K562 (cell line): ENCODE data around the gene KCND3. TPM values are rescaled to one million over a fixed set of nuclear protein-coding genes. Genes with fewer than 3 reads are reported as not detected.

ENCODE experiments used
- ATAC-seq: fragments of 200-7000 bp; cut with Tn5 transposase; 3 replicates; pipeline ENCODE4 v1.9.1; 2020; ENCODE audit warnings: moderate library complexity
- BruUV-seq: library from RNA; stranded (reverse); fragments of 400-500 nt; replicated peaks from 2 replicates; lab custom pipeline; 2021; lab: Mats Ljungman, UMichigan
- CTCF ChIA-PET: fragments of 300-600 bp; formaldehyde crosslinking; extraction: SDS; loops from one replicate; lab custom pipeline; 2021; ENCODE audit warnings: low intra/inter-chr PET ratio; lab: Yijun Ruan, JAX
- POLR2A ChIA-PET: fragments of 300-600, 350-650 bp; sonication (Branson Sonifier 250); formaldehyde crosslinking; extraction: SDS; loops from one replicate; lab custom pipeline; 2021; ENCODE audit warnings: antibody characterized with exemption, inconsistent platforms; lab: Yijun Ruan, JAX
- DNase-seq, 4 experiments: peaks; one replicate each; pipeline versions ENCODE4 v3.0.0 to v3.0.0-alpha.2; 2011 to 2018; ENCODE audit warnings: low spot score in 3 of 4, mixed read lengths in 3 of 4; ENCODE audit errors: extremely low read depth in 1 of 4
- FAIRE-seq: peaks from 2 replicates; lab custom pipeline; 2011; peaks lifted over from hg19 to GRCh38; lab: Jason Lieb, UNC
- H2AFZ ChIP-seq: 2 replicates; pipeline ENCODE4 v1.6.0; 2011; ENCODE audit warnings: low read depth, low read length, control low read depth, inconsistent platforms
- H3K27ac ChIP-seq: fragments of 200-600 bp; 3 replicates; pipeline ENCODE4 v1.8.0; 2011; ENCODE audit warnings: low read depth, mild to moderate bottlenecking, control low read depth, inconsistent platforms, low read length, moderate library complexity, mixed read lengths; ENCODE audit errors: extremely low read depth
- H3K27me3 ChIP-seq, 2 experiments: fragments of 300-600 bp in 1 of 2; 2 replicates in 1 of 2; 3 replicates in 1 of 2; pipeline versions ENCODE4 v1.6.0 to v1.8.0; 2011; ENCODE audit warnings: inconsistent platforms in 2 of 2, low read length in 2 of 2, mild to moderate bottlenecking in 1 of 2, mixed read lengths in 1 of 2, moderate library complexity in 1 of 2; ENCODE audit not compliant: control insufficient read depth in 2 of 2, insufficient read depth in 2 of 2
- H3K36me3 ChIP-seq: fragments of 300-600 bp; 3 replicates; pipeline ENCODE4 v1.8.0; 2011; ENCODE audit warnings: mild to moderate bottlenecking, low read length, inconsistent platforms; ENCODE audit not compliant: control insufficient read depth, insufficient read depth
- H3K4me1 ChIP-seq, 2 experiments: fragments of 200-600 bp in 1 of 2; replicated peaks in 1 of 2; 2 replicates in 1 of 2; 3 replicates in 1 of 2; pipeline versions ENCODE4 v1.5.1 to v1.8.0; 2011; ENCODE audit warnings: inconsistent platforms in 2 of 2, low read length in 2 of 2, mild to moderate bottlenecking in 1 of 2, mixed read lengths in 1 of 2, moderate library complexity in 1 of 2; ENCODE audit not compliant: control insufficient read depth in 2 of 2, insufficient read depth in 2 of 2
- H3K4me2 ChIP-seq: 2 replicates; pipeline ENCODE4 v1.6.1; 2011; ENCODE audit warnings: low read length, control low read depth, inconsistent platforms, mixed read lengths; ENCODE audit not compliant: insufficient read depth
- H3K4me3 ChIP-seq: fragments of 200-600 bp; sonication (generic), shearing (Covaris generic); 2 replicates; pipeline ENCODE4 v1.5.1; 2016; ENCODE audit warnings: control low read depth, inconsistent platforms
- H3K79me2 ChIP-seq: fragments of 200-600 bp; 3 replicates; pipeline ENCODE4 v1.8.0; 2011; ENCODE audit warnings: low read length, inconsistent platforms; ENCODE audit not compliant: control insufficient read depth, insufficient read depth
- H3K9ac ChIP-seq, 2 experiments: 2 replicates each; pipeline versions ENCODE4 v1.6.0 to v1.6.1; 2011; ENCODE audit warnings: low read depth in 2 of 2, low read length in 2 of 2, control low read depth in 1 of 2, inconsistent platforms in 1 of 2, mild to moderate bottlenecking in 1 of 2, mixed read lengths in 1 of 2; ENCODE audit not compliant: insufficient read depth in 1 of 2
- H3K9me1 ChIP-seq: one replicate; pipeline ENCODE4 v1.6.0; 2011; ENCODE audit warnings: inconsistent platforms, mild to moderate bottlenecking, low read length, moderate library complexity; ENCODE audit not compliant: control insufficient read depth, insufficient read depth
- H3K9me3 ChIP-seq: replicated peaks from 2 replicates; pipeline ENCODE4 v1.5.1; 2011; ENCODE audit warnings: low read depth, low read length, inconsistent platforms; ENCODE audit not compliant: control insufficient read depth, insufficient read depth
- H4K20me1 ChIP-seq: replicated peaks from 2 replicates; pipeline ENCODE4 v1.6.1; 2011; ENCODE audit warnings: low read length, inconsistent platforms, mixed read lengths; ENCODE audit not compliant: control insufficient read depth, insufficient read depth
- CREB3L1 ChIP-seq: fragments of 450-650 bp; IDR thresholded peaks from 2 replicates; pipeline ENCODE4 v1.6.1; 2014; ENCODE audit warnings: low read depth, mild to moderate bottlenecking, moderate library complexity, borderline replicate concordance
- CREBBP ChIP-seq: IDR thresholded peaks from one replicate; pipeline ENCODE4 v1.6.1; 2012; ENCODE audit warnings: low read depth, mild to moderate bottlenecking, control low read depth, inconsistent platforms, low read length
- NFRKB ChIP-seq: fragments of 450-650 bp; IDR thresholded peaks from 2 replicates; pipeline ENCODE4 v1.6.1; 2016; ENCODE audit warnings: low read depth
- ZBTB33 ChIP-seq: sonication (generic); formaldehyde crosslinking; IDR thresholded peaks from 2 replicates; pipeline ENCODE4 v1.8.1; 2023; ENCODE audit warnings: mild to moderate bottlenecking, missing genetic modification reagents
- WGBS: fragments of 100-300 bp; shearing (Covaris generic); methylation state at CpG from one replicate; pipeline ENCODE4 v1.1.6; 2016; ENCODE audit warnings: low coverage, mixed read lengths; ENCODE audit not compliant: insufficient coverage; ENCODE audit errors: missing lambda C conversion rate; 5-methylcytosine and 5-hydroxymethylcytosine counted together
- in situ Hi-C: fragments of 300-500 bp; cut with MboI; formaldehyde crosslinking; loops from 4 replicates; pipeline ENCODE4 v1.15.0; 2018; ENCODE audit warnings: inconsistent platforms, mixed read lengths
- intact Hi-C: fragments of 100-400 bp; cut with micrococcal nuclease; formaldehyde crosslinking; loops from 2 replicates; pipeline ENCODE4 v1.14.2; 2022
- polyA plus RNA-seq, 8 experiments: library from polyadenylated mRNA; depleted of rRNA in 4 of 8; stranded (reverse) in 5 of 8; unstranded in 3 of 8; fragments of >200 nt; fragmentation: Nextera tagmentation in 2 of 8; fragmentation: Illumina TruSeq in 1 of 8; extraction: Ambion mirVana in 2 of 8; extraction: Trizol in 1 of 8; gene quantifications; 2 replicates each; pipeline versions ENCODE4 v1.2.1 to v1.2.3, GENCODE V29; 2011 to 2014; ENCODE audit warnings: inconsistent platforms in 1 of 8, missing spikeins in 1 of 8
- total RNA-seq, 7 experiments: library from RNA; depleted of rRNA in 6 of 7; stranded (reverse); fragments of >200 nt in 6 of 7; fragmentation: Illumina TruSeq in 2 of 7; extraction: Trizol in 2 of 7; gene quantifications; 2 replicates each; pipeline versions ENCODE4 v1.2.1 to v1.2.3, GENCODE V29; 2011 to 2021; ENCODE audit warnings: low replicate concordance in 1 of 7

Gene KCND3
- total and polyA plus RNA-seq, 9 of the 15 experiments (the other 6 are each of a cell fraction or from before 2014, with no cell fraction given) = not detected

GRCh38 chr1:111862599-111862998 is 126.9 kb downstream of the KCND3 start:
- ATAC-seq (no peak), FAIRE-seq (no peak), DNase-seq (no peak)
- H3K36me3 ChIP-seq = no peaks in the 10 kb centered on the region
- H3K27ac ChIP-seq = no peak overlapping the region
- no TSS peak for BruUV-seq
- intact Hi-C loops = loop anchor here (5.0 kb wide), 1 partner anchor 60 kb away; no protein-coding TSS in a partner anchor
- H3K9me3 ChIP-seq = no peaks in the 10 kb centered on the region
- H3K79me2 ChIP-seq = no peaks in the 10 kb centered on the region
- no peak for TF ChIP-seq NFRKB
- TF ChIP-seq CREB3L1 = no peak
- no peak for TF ChIP-seq ZBTB33 (CRISPR knock-in tag)
- no peak for TF ChIP-seq CREBBP
- ChIA-PET CTCF (no interaction called here), POLR2A (no interaction called here)
- in situ Hi-C loops = no loop called here
- H2AFZ ChIP-seq = no peak overlapping the region
- WGBS = 0% methylated on average over 3 of the region's 3 CpGs
- H3K27me3 ChIP-seq = peaks cover 3 to 5% of the 10 kb centered on the region in 2 experiments; a peak in 2 of 5 replicates
- H3K4me2 ChIP-seq = no peak overlapping the region
- no peaks in the 10 kb centered on the region for H3K9me1 ChIP-seq
- H3K4me3 ChIP-seq = no peak overlapping the region
- no peak overlapping the region for H3K9ac ChIP-seq
- no peaks in the 10 kb centered on the region for H3K4me1 ChIP-seq
- H4K20me1 ChIP-seq = peaks cover 3% of the 10 kb centered on the region; the same call in 1 of the 2 replicates
